Upper lobe of right lung (tissue), 1 donor: ENCODE results near the gene MPRIP. TPM values are rescaled to one million over a fixed set of nuclear protein-coding genes. Genes with fewer than 3 reads are reported as not detected.

Experiments
- ATAC-seq: fragments of 200-7000 bp; cut with Tn5 transposase; one replicate; pipeline ENCODE4 v1.9.1; 2020; ENCODE audit warnings: mild to moderate bottlenecking, moderate library complexity
- DNase-seq: peaks from one replicate; pipeline ENCODE4 v3.0.0-alpha.2; 2020
- H3K27ac ChIP-seq: fragments of 200-600 bp; one replicate; pipeline ENCODE4 v1.8.0; 2022
- H3K27me3 ChIP-seq: fragments of 200-600 bp; one replicate; pipeline ENCODE4 v1.8.0; 2022; ENCODE audit warnings: mild to moderate bottlenecking
- H3K36me3 ChIP-seq: fragments of 200-600 bp; one replicate; pipeline ENCODE4 v1.8.0; 2022
- H3K4me1 ChIP-seq: fragments of 200-600 bp; one replicate; pipeline ENCODE4 v1.8.0; 2022
- H3K4me3 ChIP-seq: fragments of 200-600 bp; one replicate; pipeline ENCODE4 v1.8.0; 2022; ENCODE audit warnings: mild to moderate bottlenecking
- H3K9me3 ChIP-seq: fragments of 200-600 bp; one replicate; pipeline ENCODE4 v1.8.0; 2022
- CTCF ChIP-seq: fragments of 200-600 bp; IDR thresholded peaks from one replicate; pipeline ENCODE4 v1.8.0; 2022; ENCODE audit warnings: antibody characterized with exemption
- intact Hi-C: fragments of 100-400 bp; cut with DNase I; formaldehyde crosslinking; loops from one replicate; pipeline ENCODE4 v1.11.0; 2022
- total RNA-seq: library from RNA; stranded (reverse); fragmentation: NEBNext Ultra II Directional; extraction: Animal tissue kit (Norgen Biotek cat#: 25700); gene quantifications from one replicate; pipeline ENCODE4 v1.2.1, GENCODE V29; 2021
- donor health status: DM: no; HTN: yes; CAD: no; lungs with severe emphysema.

MPRIP gene
- total RNA-seq, 1 donor from 2014 or later: 333 TPM

- Histone ChIP-seq H3K4me1 (peaks cover 7% of the 10 kb centered on the region), H3K9me3 (no peaks in the 10 kb centered on the region), H3K36me3 (peaks cover 95% of the 10 kb centered on the region), H3K27ac (no peak overlapping the region), H3K27me3 (no peaks in the 10 kb centered on the region), H3K4me3 (no peak overlapping the region)
- TF ChIP-seq CTCF: peak; percentile 17
- no peak for DNase-seq
- ATAC-seq: peak; percentile 7
- intact Hi-C loops: no loop called here
Measured at GRCh38 chr17:17146786-17147406, 104.6 kb downstream of the MPRIP start.

- intact Hi-C loops: no loop called here
- no peak for DNase-seq
- no peak overlapping the region for H3K4me3 ChIP-seq
- peaks cover 15% of the 10 kb centered on the region for H3K4me1 ChIP-seq
- H3K36me3 ChIP-seq: peaks cover 96% of the 10 kb centered on the region
- no peak for ATAC-seq
- no peaks in the 10 kb centered on the region for H3K9me3 ChIP-seq
- TF ChIP-seq CTCF: no peak
- H3K27me3 ChIP-seq: no peaks in the 10 kb centered on the region
- H3K27ac ChIP-seq: no peak overlapping the region
Measured at GRCh38 chr17:17147821-17148220, 105.6 kb downstream of the MPRIP start.

- Histone ChIP-seq H3K4me1 (peaks cover 15% of the 10 kb centered on the region), H3K27me3 (no peaks in the 10 kb centered on the region), H3K9me3 (no peaks in the 10 kb centered on the region), H3K4me3 (no peak overlapping the region), H3K36me3 (peaks cover 95% of the 10 kb centered on the region), H3K27ac (no peak overlapping the region)
- intact Hi-C loops: no loop called here
- ATAC-seq (peak; percentile 11), DNase-seq (no peak)
- no peak for TF ChIP-seq CTCF
Measured at GRCh38 chr17:17149520-17150447, 107.5 kb downstream of the MPRIP start.

GRCh38 chr17:17150448-17150800, 108.2 kb downstream of the MPRIP start:
- TF ChIP-seq CTCF: no peak
- peaks cover 95% of the 10 kb centered on the region for H3K36me3 ChIP-seq
- ATAC-seq: no peak
- H3K27me3 ChIP-seq: no peaks in the 10 kb centered on the region
- no peak overlapping the region for H3K4me3 ChIP-seq
- intact Hi-C loops: no loop called here
- peaks cover 15% of the 10 kb centered on the region for H3K4me1 ChIP-seq
- H3K27ac ChIP-seq: peak overlapping the region; percentile 0
- H3K9me3 ChIP-seq: no peaks in the 10 kb centered on the region
- DNase-seq: no peak

GRCh38 chr17:17151055-17151454, 108.8 kb downstream of the MPRIP start:
- H3K4me3 ChIP-seq: no peak overlapping the region
- H3K27ac ChIP-seq: peak overlapping the region; percentile 0
- peaks cover 15% of the 10 kb centered on the region for H3K4me1 ChIP-seq
- TF ChIP-seq CTCF: no peak
- ATAC-seq (no peak), DNase-seq (no peak)
- H3K36me3 ChIP-seq: peaks cover 95% of the 10 kb centered on the region
- intact Hi-C loops: no loop called here
- no peaks in the 10 kb centered on the region for H3K27me3 ChIP-seq
- no peaks in the 10 kb centered on the region for H3K9me3 ChIP-seq
